ENCODE results near the gene FEZF1.

DNA sequence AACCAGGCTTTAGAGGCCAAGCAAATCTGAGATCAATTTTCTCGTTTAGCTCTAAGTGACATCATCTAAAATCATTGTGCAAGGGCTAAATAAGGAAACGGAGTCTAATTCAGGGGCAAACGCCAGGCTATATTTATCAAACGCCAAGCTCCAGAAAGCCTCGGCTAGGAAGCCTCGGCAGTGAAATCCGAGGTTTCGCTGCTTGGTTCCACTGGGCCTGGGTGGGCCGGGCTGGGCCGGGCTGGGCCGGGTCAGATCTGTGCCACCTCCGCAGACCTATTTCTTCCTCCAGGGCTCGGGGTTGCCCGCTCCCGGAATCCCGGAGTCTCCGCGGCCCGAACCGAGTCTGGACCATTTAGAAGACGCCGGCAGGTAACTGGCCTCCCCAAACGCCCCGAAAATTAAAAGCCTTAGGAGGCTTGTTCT, 459 bp upstream of the FEZF1 start:
- TF ChIP-seq CTCF (IDR thresholded peaks at IDR 0.05) (no peak), REST (IDR thresholded peaks at IDR 0.05; ENCODE audit: insufficient read depth in 1 of 2, low read depth in 2 of 2, low read length in 1 of 2) (no peak), POLR2AphosphoS5 (IDR thresholded peaks at IDR 0.05; ENCODE audit: low read depth, low read length) (no peak), SIN3A (IDR thresholded peaks at IDR 0.05; ENCODE audit: borderline replicate concordance, insufficient read depth, low read depth, low read length) (no peak)
